Measurements from ENCODE around the gene MED19. TPM values are rescaled to one million over a fixed set of nuclear protein-coding genes. Genes with fewer than 3 reads are reported as not detected.
A peak's percentile ranks its signal among the peaks of the same experiment; 100 is the strongest.

The MED19 gene
- total and polyA plus RNA-seq, 8 donors = 4.4 to 31.7 (median 16.8) TPM; not detected in 1

- TF ChIP-seq EP300 (IDR thresholded peaks at IDR 0.05) (no peak), POLR2AphosphoS5 (IDR thresholded peaks at IDR 0.05) (no peak), POLR2A (IDR thresholded peaks at IDR 0.05) (no peak)
- TF ChIP-seq, protein P1, sequence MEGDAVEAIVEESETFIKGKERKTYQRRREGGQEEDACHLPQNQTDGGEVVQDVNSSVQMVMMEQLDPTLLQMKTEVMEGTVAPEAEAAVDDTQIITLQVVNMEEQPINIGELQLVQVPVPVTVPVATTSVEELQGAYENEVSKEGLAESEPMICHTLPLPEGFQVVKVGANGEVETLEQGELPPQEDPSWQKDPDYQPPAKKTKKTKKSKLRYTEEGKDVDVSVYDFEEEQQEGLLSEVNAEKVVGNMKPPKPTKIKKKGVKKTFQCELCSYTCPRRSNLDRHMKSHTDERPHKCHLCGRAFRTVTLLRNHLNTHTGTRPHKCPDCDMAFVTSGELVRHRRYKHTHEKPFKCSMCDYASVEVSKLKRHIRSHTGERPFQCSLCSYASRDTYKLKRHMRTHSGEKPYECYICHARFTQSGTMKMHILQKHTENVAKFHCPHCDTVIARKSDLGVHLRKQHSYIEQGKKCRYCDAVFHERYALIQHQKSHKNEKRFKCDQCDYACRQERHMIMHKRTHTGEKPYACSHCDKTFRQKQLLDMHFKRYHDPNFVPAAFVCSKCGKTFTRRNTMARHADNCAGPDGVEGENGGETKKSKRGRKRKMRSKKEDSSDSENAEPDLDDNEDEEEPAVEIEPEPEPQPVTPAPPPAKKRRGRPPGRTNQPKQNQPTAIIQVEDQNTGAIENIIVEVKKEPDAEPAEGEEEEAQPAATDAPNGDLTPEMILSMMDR (IDR thresholded peaks at IDR 0.05) = no peak
- intact Hi-C loops (cut with DNase I; ENCODE audit: low total_unique reads) = no loop called here
- WGBS, 5 donors = 90 to 98% (median 96%) methylated on average over 12 to 14 of the region's 14 CpGs
- DNase-seq = no peak
- H3K36me3 ChIP-seq = peaks cover 27 to 43% (median 42%) of the 10 kb centered on the region in 4 donors
- no peaks in the 10 kb centered on the region for H3K9me3 ChIP-seq
- H3K27me3 ChIP-seq = no peaks in the 10 kb centered on the region
- H3K4me3 ChIP-seq = no peak overlapping the region
- peaks cover 11 to 41% (median 30%) of the 10 kb centered on the region in 4 donors for H3K4me1 ChIP-seq
- no peak overlapping the region for H3K27ac ChIP-seq
These were observed 52.3 kb downstream of the MED19 start for GRCh38 chr11:57659669-57660068.

- intact Hi-C loops (cut with DNase I; ENCODE audit: low total_unique reads) = no loop called here
- H3K4me1 ChIP-seq = peaks cover 11 to 41% (median 29%) of the 10 kb centered on the region in 4 donors
- H3K9me3 ChIP-seq = no peaks in the 10 kb centered on the region
- H3K36me3 ChIP-seq = peaks cover 27 to 42% (median 39%) of the 10 kb centered on the region in 4 donors
- H3K27ac ChIP-seq = peak overlapping the region; percentile 29 to 93 (median 88)
- 0 to 1% (median 0%) methylated on average over 8 of the region's 8 CpGs for WGBS, 5 donors
- peaks cover 0 to 11% (median 0%) of the 10 kb centered on the region in 3 donors for H3K27me3 ChIP-seq
- TF ChIP-seq, protein P1 (IDR thresholded peaks at IDR 0.05) = no peak
- TF ChIP-seq POLR2A (IDR thresholded peaks at IDR 0.05) (no peak), EP300 (IDR thresholded peaks at IDR 0.05) (no peak), POLR2AphosphoS5 (IDR thresholded peaks at IDR 0.05) (no peak)
- DNase-seq = no peak
- peak overlapping the region; percentile 61 to 91 (median 66) for H3K4me3 ChIP-seq
These were observed 54.0 kb downstream of the MED19 start for GRCh38 chr11:57658023-57658361.

DNA sequence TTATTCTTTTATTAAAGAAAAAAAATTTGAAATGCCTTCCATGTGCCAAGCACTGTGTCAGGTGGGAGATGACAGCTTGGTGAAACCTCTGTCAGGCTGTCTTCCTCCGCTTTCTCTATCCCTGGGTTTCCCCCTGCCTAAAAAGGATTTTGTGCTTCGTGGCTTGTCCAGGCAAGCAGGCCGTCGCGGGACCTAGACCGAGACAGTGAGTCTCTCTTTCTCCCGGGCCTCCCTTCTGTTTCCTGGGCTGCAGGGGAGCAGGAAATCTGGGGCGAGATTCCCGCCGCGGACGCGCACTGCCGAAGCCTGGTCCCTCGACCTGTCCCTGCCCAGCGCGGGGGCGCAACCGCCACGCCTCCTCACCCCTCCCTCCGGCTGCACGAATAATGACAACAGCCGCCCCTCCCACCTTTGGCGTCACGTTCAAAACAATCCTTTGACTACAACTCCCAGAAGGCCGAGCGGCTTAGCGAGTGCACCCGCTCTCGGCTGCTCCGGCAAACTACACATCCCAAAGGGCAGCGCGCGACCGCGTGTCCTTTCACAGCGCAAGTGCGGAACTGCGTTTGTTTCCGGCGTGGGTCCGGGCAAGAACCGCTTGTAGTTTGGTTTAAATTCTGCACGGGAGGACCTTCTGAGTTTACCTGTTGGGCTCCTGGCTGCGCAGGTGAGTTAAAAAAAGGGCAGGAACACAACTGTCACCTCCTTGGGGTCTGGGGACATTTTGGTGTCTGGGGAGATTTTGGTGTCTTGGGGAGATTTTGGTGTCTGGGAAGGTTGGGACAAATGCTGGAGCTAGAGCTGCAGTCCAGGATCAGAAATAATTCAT lies 54.6 kb downstream of the MED19 start, which contains the start of gene CLP1:
Gene CLP1, plus strand, starts transcription at position 569 of the 829 bp plus-strand sequence. CDS start 1,715 bp downstream, outside the sequence.
- H3K4me3 ChIP-seq = peak within 1 kb of the TSS; percentile 61 to 91 (median 66)
- peak; percentile 99 to 100 for DNase-seq
- H3K9me3 ChIP-seq = no peaks in the 10 kb centered on the region
- peak within 1 kb of the TSS; percentile 86 to 93 (median 89) for H3K27ac ChIP-seq
- 0 to 2% (median 0%) methylated on average over 27 to 45 of the region's 45 CpGs for WGBS, 5 donors
- intact Hi-C loops (cut with DNase I; ENCODE audit: low total_unique reads) = no loop called here
- H3K27me3 ChIP-seq = peaks cover 0 to 17% (median 0%) of the 10 kb centered on the region in 3 donors
- TF ChIP-seq, protein P1 (IDR thresholded peaks at IDR 0.05) = no peak
- TF ChIP-seq POLR2A (IDR thresholded peaks at IDR 0.05) = peak in 1 of 4 donors; percentile 30
- TF ChIP-seq POLR2AphosphoS5 (IDR thresholded peaks at IDR 0.05) = peak; percentile 77 to 96 (median 94)
- TF ChIP-seq EP300 (IDR thresholded peaks at IDR 0.05) = no peak
- peaks cover 27 to 37% (median 34%) of the 10 kb centered on the region in 4 donors for H3K36me3 ChIP-seq
- peaks cover 11 to 44% (median 31%) of the 10 kb centered on the region in 4 donors for H3K4me1 ChIP-seq

- WGBS, 5 donors = 15 to 23% (median 19%) methylated on average over 5 of the region's 5 CpGs
These were observed 55.2 kb downstream of the MED19 start for GRCh38 chr11:57656885-57657193.

More at GRCh38 chr11:57656885-57657193, 55.2 kb downstream of the MED19 start:
- intact Hi-C loops (cut with DNase I; ENCODE audit: low total_unique reads) = no loop called here
- Histone ChIP-seq H3K36me3 (peaks cover 21 to 31% (median 28%) of the 10 kb centered on the region in 4 donors), H3K9me3 (no peaks in the 10 kb centered on the region), H3K4me3 (peak overlapping the region; percentile 61 to 91 (median 66)), H3K4me1 (peaks cover 11 to 45% (median 32%) of the 10 kb centered on the region in 4 donors), H3K27ac (peak overlapping the region; percentile 86 to 93 (median 89)), H3K27me3 (peaks cover 0 to 22% (median 0%) of the 10 kb centered on the region in 3 donors)
- TF ChIP-seq EP300 (IDR thresholded peaks at IDR 0.05) (no peak), POLR2A (IDR thresholded peaks at IDR 0.05) (no peak), POLR2AphosphoS5 (IDR thresholded peaks at IDR 0.05) (no peak)
- TF ChIP-seq, protein P1 (IDR thresholded peaks at IDR 0.05) = no peak
- no peak for DNase-seq

Small RNA genes within 50 kb of the gene (small RNA-seq; reads per million reads assigned to genes)
- gene TMX2-CTNND1 = 0 reads per million in 4 donors

Other genes with a start within 250 kb of the MED19 start
- 10 to 100 TPM; 10.5 to 38.4 (median 18.5) TPM for gene SLC43A1, start 196.5 kb downstream of the MED19 start, total RNA-seq
- 10 to 100 TPM; 16.0 to 24.6 (median 19.7) TPM for gene SLC43A1, start 196.5 kb downstream of the MED19 start, polyA plus RNA-seq
- 10 to 100 TPM in 3 of 5 donors, 1 to 10 TPM in 2; 1.7 to 51.3 (median 31.3) TPM for gene TIMM10, start 181.5 kb downstream of the MED19 start, total RNA-seq
- gene TIMM10, start 181.5 kb downstream of the MED19 start, polyA plus RNA-seq = 10 to 100 TPM; 66.7 to 79.6 (median 73.7) TPM
- not detected for gene SMTNL1, start 174.6 kb downstream of the MED19 start, total RNA-seq
- not detected for gene SMTNL1, start 174.6 kb downstream of the MED19 start, polyA plus RNA-seq
- gene UBE2L6, start 144.5 kb downstream of the MED19 start, total RNA-seq = 10 to 100 TPM in 4 of 5 donors, 1 to 10 TPM in 1; 2.2 to 57.8 (median 21.3) TPM
- gene UBE2L6, start 144.5 kb downstream of the MED19 start, polyA plus RNA-seq = 10 to 100 TPM; 47.3 to 73.0 (median 71.4) TPM
- 100 to 1,000 TPM in 4 of 5 donors, 10 to 100 TPM in 1; 17.4 to 247 (median 153) TPM for gene SERPING1, start 114.5 kb downstream of the MED19 start, total RNA-seq
- 100 to 1,000 TPM in 2 of 3 donors, 10 to 100 TPM in 1; 84.4 to 212 (median 111) TPM for gene SERPING1, start 114.5 kb downstream of the MED19 start, polyA plus RNA-seq
- gene YPEL4, start 62.3 kb downstream of the MED19 start, total RNA-seq = 1 to 10 TPM in 1 of 5 donors, under 1 TPM in 1, not detected in 3; 0.29 to 1.5 TPM
- gene YPEL4, start 62.3 kb downstream of the MED19 start, polyA plus RNA-seq = 1 to 10 TPM in 1 of 3 donors, under 1 TPM in 2; 0.62 to 3.2 (median 0.68) TPM
- gene CLP1, start 54.5 kb downstream of the MED19 start, total RNA-seq = 10 to 100 TPM in 3 of 5 donors, 1 to 10 TPM in 1, not detected in 1; 2.7 to 14.0 (median 11.2) TPM
- 10 to 100 TPM in 1 of 3 donors, 1 to 10 TPM in 2; 7.1 to 14.7 (median 9.2) TPM for gene CLP1, start 54.5 kb downstream of the MED19 start, polyA plus RNA-seq
- gene ZDHHC5, start 44.1 kb downstream of the MED19 start, total RNA-seq = 10 to 100 TPM; 21.0 to 72.8 (median 39.8) TPM
- gene ZDHHC5, start 44.1 kb downstream of the MED19 start, polyA plus RNA-seq = 10 to 100 TPM; 11.2 to 21.9 (median 14.3) TPM
- gene TMX2, start 378 bp upstream of the MED19 start, total RNA-seq = 10 to 100 TPM; 20.1 to 72.3 (median 38.1) TPM
- gene TMX2, start 378 bp upstream of the MED19 start, polyA plus RNA-seq = 10 to 100 TPM; 34.5 to 57.6 (median 35.2) TPM
- gene SELENOH, start 29.3 kb upstream of the MED19 start, total RNA-seq = 100 to 1,000 TPM in 4 of 5 donors, 10 to 100 TPM in 1; 33.8 to 234 (median 152) TPM
- gene SELENOH, start 29.3 kb upstream of the MED19 start, polyA plus RNA-seq = 100 to 1,000 TPM; 158 to 194 (median 183) TPM
- gene BTBD18, start 39.6 kb upstream of the MED19 start, total RNA-seq = not detected
- not detected for gene BTBD18, start 39.6 kb upstream of the MED19 start, polyA plus RNA-seq
- gene CTNND1, start 49.6 kb upstream of the MED19 start, total RNA-seq = 100 to 1,000 TPM; 110 to 447 (median 215) TPM
- gene CTNND1, start 49.6 kb upstream of the MED19 start, polyA plus RNA-seq = 10 to 100 TPM; 45.1 to 98.5 (median 61.3) TPM